Activated naive CD8-positive, alpha-beta T cell treated with anti-CD3 and anti-CD28 coated beads, Interleukin-2, amount 50 U/mL, for 24 hours (primary cell): Measurements from ENCODE around the gene TINCR.

ENCODE experiments used
- ATAC-seq: fragments of 150-1000 bp; cut with Tn5 transposase; one replicate; pipeline ENCODE4 v1.10.0; 2021
- DNase-seq: peaks from one replicate; pipeline ENCODE4 v3.0.0; 2021
- H3K27ac Mint-ChIP-seq: one replicate; pipeline ENCODE4 v1.8.0; 2021; ENCODE audit warnings: mild to moderate bottlenecking, mixed read lengths
- H3K27me3 Mint-ChIP-seq: one replicate; pipeline ENCODE4 v1.8.0; 2021; ENCODE audit warnings: mixed read lengths
- H3K36me3 Mint-ChIP-seq: one replicate; pipeline ENCODE4 v1.8.0; 2021; ENCODE audit warnings: low read depth, mixed read lengths
- H3K4me1 Mint-ChIP-seq: one replicate; pipeline ENCODE4 v1.8.0; 2021; ENCODE audit warnings: mixed read lengths
- H3K4me3 Mint-ChIP-seq: one replicate; pipeline ENCODE4 v1.8.0; 2021; ENCODE audit warnings: mild to moderate bottlenecking, moderate library complexity, mixed read lengths
- H3K9me3 Mint-ChIP-seq: one replicate; pipeline ENCODE4 v1.8.0; 2021; ENCODE audit warnings: mixed read lengths

TINCR gene

DNA sequence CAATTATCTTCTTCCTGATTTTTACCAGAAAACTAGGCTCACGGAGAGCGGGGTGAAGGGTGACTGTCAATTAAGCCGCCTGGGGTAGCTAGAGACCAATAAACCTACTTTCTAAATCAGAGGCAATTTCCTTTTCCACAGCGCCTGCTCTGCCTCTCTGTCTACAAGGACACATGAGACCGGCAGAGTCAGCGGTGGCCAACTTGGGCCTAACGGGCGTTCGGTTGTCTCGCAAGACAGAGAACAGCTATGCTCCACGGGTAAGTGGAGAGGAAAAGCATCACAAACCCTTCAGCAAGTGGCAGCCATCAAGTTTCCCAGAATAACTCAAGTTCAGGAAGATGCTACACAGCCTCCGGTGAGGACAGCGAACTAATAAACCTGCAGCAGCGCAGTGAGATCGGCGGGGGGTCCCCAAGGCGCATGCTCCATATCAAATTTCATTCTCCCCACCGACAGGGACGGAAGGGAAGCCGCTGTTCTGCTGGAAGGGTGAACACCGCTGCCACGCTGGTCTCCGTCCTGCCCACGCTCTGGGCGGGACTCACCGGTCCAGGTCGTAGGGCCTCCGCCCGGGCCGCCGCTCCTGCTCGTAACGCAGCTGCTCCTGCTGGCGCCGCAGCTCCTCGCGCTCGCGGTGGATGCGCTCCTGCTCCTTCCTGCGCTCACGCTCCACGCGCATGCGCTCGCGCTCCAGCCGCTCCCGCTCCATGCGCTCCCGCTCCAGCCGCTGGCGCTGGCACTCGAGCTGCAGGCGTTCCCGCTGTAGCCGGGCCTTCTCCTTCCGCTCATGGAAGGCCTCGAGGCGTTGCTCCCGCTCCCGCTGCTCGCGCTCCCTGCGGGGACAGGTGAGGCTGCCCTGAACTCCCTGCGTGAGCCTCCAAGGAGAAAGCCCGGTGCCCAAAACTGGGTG lies 25.8 kb upstream of the TINCR start:
- H3K4me3 Mint-ChIP-seq: no peak overlapping the region
- H3K27me3 Mint-ChIP-seq: no peaks in the 10 kb centered on the region
- H3K9me3 Mint-ChIP-seq: no peaks in the 10 kb centered on the region
- H3K27ac Mint-ChIP-seq: no peak overlapping the region
- peaks cover 57% of the 10 kb centered on the region for H3K36me3 Mint-ChIP-seq
- H3K4me1 Mint-ChIP-seq: no peaks in the 10 kb centered on the region
- ATAC-seq: no peak
- no peak for DNase-seq

GRCh38 chr19:5592531-5593342 lies 25.0 kb upstream of the TINCR start:
- Mint-ChIP-seq H3K4me1 (peaks cover 1% of the 10 kb centered on the region), H3K36me3 (peaks cover 63% of the 10 kb centered on the region), H3K4me3 (no peak overlapping the region), H3K27me3 (no peaks in the 10 kb centered on the region), H3K27ac (no peak overlapping the region), H3K9me3 (no peaks in the 10 kb centered on the region)
- no peak for ATAC-seq
- DNase-seq: no peak

- Mint-ChIP-seq H3K36me3 (peaks cover 60% of the 10 kb centered on the region), H3K9me3 (no peaks in the 10 kb centered on the region), H3K4me3 (no peak overlapping the region)
Observed at GRCh38 chr19:5591476-5591875, 23.7 kb upstream of the TINCR start.

GRCh38 chr19:5590865-5591154 lies 23.1 kb upstream of the TINCR start:
- DNase-seq (no peak), ATAC-seq (no peak)
- Mint-ChIP-seq H3K27ac (no peak overlapping the region), H3K36me3 (peaks cover 59% of the 10 kb centered on the region), H3K27me3 (no peaks in the 10 kb centered on the region), H3K4me3 (no peak overlapping the region), H3K9me3 (no peaks in the 10 kb centered on the region), H3K4me1 (peaks cover 15% of the 10 kb centered on the region)

More at GRCh38 chr19:5591476-5591875, 23.7 kb upstream of the TINCR start:
- no peak overlapping the region for H3K27ac Mint-ChIP-seq
- no peaks in the 10 kb centered on the region for H3K27me3 Mint-ChIP-seq
- peaks cover 8% of the 10 kb centered on the region for H3K4me1 Mint-ChIP-seq
- DNase-seq (no peak), ATAC-seq (no peak)

DNA sequence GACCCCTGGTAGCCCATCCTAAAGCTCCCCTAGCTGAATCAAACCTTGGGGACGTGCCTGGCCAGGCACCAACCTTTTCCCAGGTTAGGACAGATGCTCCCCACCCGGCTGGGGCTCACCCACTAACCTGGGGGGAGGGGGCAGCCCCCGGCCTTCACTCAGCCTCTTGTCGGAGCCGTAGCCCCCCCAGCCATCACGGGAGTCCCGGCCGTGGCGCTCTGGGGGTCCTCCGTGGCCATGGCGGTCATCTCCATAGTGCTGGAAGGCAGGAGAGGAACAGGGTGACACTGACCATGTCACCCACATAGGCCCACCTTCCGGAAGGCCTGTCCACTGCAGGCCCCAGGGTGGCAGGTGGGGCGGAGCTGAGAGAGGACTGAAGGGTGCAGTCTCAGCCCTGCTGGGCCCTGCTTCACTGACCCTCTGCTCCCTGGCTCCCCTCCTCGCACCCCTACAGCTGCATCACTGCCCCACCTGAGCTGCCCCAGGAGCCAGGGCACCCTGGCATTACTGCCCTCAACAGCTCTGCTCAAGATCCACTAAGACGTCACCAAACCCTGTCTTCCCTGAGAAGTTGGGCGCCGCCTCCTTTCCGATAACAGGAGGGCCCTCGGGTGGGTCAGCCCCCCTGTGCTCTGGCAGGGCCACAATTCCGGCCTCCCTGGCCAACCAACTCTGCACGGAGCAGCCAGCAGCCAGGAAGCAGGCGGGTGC lies 22.6 kb upstream of the TINCR start:
- Mint-ChIP-seq H3K4me1 (peaks cover 19% of the 10 kb centered on the region), H3K9me3 (no peaks in the 10 kb centered on the region), H3K36me3 (peaks cover 54% of the 10 kb centered on the region), H3K4me3 (no peak overlapping the region), H3K27me3 (no peaks in the 10 kb centered on the region), H3K27ac (no peak overlapping the region)
- ATAC-seq (no peak), DNase-seq (no peak)

GRCh38 chr19:5588906-5589676 lies 21.3 kb upstream of the TINCR start:
- ATAC-seq (no peak), DNase-seq (no peak)
- Mint-ChIP-seq H3K9me3 (no peaks in the 10 kb centered on the region), H3K4me1 (peaks cover 19% of the 10 kb centered on the region), H3K27me3 (no peaks in the 10 kb centered on the region), H3K36me3 (peaks cover 46% of the 10 kb centered on the region), H3K4me3 (no peak overlapping the region), H3K27ac (peak overlapping the region; percentile 5)

GRCh38 chr19:5588441-5588840 lies 20.7 kb upstream of the TINCR start:
- ATAC-seq: no peak
- no peak overlapping the region for H3K4me3 Mint-ChIP-seq
- no peaks in the 10 kb centered on the region for H3K9me3 Mint-ChIP-seq
- H3K36me3 Mint-ChIP-seq: peaks cover 46% of the 10 kb centered on the region
- DNase-seq: no peak
- H3K27ac Mint-ChIP-seq: peak overlapping the region; percentile 21
- no peaks in the 10 kb centered on the region for H3K27me3 Mint-ChIP-seq
- peaks cover 19% of the 10 kb centered on the region for H3K4me1 Mint-ChIP-seq

- DNase-seq: no peak
- H3K27ac Mint-ChIP-seq: no peak overlapping the region
Observed at GRCh38 chr19:5587661-5588060, 19.9 kb upstream of the TINCR start.

GRCh38 chr19:5587071-5587455 lies 19.3 kb upstream of the TINCR start:
- peaks cover 37% of the 10 kb centered on the region for H3K36me3 Mint-ChIP-seq
- H3K4me1 Mint-ChIP-seq: peaks cover 19% of the 10 kb centered on the region
- no peak overlapping the region for H3K4me3 Mint-ChIP-seq
- ATAC-seq: no peak
- no peak overlapping the region for H3K27ac Mint-ChIP-seq
- DNase-seq: no peak
- H3K27me3 Mint-ChIP-seq: no peaks in the 10 kb centered on the region
- H3K9me3 Mint-ChIP-seq: no peaks in the 10 kb centered on the region

More at GRCh38 chr19:5587661-5588060, 19.9 kb upstream of the TINCR start:
- no peak for ATAC-seq
- H3K9me3 Mint-ChIP-seq: no peaks in the 10 kb centered on the region
- no peak overlapping the region for H3K4me3 Mint-ChIP-seq
- H3K36me3 Mint-ChIP-seq: peaks cover 40% of the 10 kb centered on the region
- H3K4me1 Mint-ChIP-seq: peaks cover 19% of the 10 kb centered on the region
- no peaks in the 10 kb centered on the region for H3K27me3 Mint-ChIP-seq

DNA sequence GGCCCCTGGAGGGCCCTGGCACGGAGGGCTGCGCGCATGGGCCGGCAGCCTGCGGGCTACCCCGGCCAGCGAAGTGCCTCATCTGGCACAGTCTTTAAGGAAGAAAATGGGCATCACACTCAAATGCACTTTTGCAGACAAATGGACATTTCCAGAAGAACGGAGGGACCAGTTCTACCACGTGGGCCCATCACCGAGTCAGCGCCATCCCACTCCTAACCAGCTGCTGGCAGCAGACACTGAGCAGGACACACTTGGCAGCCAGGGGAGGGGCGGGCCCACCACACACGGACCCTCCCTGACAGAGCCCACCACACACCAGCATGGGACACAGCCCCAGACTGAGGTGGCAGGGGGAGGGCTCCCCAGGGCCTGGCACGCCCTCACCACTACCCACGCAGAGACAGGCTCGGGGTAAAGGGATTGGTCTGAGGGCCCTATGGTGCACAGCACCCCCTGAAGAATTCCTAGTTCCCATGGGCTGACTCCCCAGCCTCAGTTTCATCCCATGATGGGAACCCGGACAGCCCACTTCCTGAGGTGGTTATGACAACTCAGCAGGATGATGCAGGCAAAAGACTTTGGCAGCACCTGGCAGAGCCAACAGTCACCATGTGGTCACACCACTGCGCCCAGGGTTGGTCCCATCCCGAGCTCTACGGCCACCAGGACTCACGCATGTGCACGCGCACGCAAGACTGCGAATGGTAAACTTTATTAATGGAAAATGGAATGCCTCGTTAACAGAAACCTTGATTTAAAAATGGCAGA lies 18.7 kb upstream of the TINCR start:
- ATAC-seq: no peak
- DNase-seq: no peak
- H3K9me3 Mint-ChIP-seq: no peaks in the 10 kb centered on the region
- no peak overlapping the region for H3K27ac Mint-ChIP-seq
- peaks cover 32% of the 10 kb centered on the region for H3K36me3 Mint-ChIP-seq
- H3K4me3 Mint-ChIP-seq: no peak overlapping the region
- no peaks in the 10 kb centered on the region for H3K27me3 Mint-ChIP-seq
- peaks cover 19% of the 10 kb centered on the region for H3K4me1 Mint-ChIP-seq

DNA sequence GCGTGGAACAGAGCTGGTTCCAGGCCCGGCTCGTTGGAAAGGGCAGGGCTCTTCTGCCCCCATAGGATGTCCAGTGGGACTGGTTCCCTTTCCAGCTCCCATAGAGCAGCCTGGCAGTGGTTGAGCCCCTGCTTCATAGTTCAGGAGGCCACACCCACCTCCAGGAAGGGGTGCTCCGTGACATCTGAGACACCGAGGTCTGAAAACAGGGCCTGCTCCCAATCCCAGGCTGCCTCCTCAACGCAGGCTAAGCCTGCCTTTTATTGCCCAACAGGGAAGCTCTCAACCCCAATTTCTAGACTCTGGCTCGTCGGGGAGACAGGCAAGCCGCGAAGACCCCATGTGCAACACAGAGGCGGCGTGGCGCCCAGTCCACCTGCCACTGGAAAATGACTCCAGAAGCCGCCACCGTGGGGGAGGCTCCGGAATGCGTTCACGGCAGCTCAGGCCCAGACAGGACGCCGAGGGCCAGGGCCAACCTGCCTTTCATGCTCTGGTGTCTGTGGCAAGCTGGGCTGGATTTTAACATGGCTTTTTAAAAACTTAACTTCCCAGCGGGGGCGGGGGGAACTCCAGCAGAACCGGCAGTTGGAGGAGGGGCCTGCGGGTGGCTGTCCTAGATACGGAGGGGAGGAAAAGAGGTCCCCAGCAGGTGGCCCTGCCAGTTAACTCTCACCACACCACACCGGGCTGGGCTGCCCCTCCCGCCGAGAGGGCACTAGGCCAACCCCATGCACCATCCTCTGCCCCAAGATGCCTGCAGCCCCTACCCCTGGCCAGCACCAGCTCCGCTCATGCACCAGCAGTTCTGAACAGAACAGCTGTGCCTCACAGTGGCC lies 17.9 kb upstream of the TINCR start:
- peak; percentile 63 for ATAC-seq
- H3K27ac Mint-ChIP-seq: peak overlapping the region; percentile 46
- DNase-seq: peak; percentile 58
- no peaks in the 10 kb centered on the region for H3K9me3 Mint-ChIP-seq
- H3K4me1 Mint-ChIP-seq: peaks cover 19% of the 10 kb centered on the region
- H3K36me3 Mint-ChIP-seq: peaks cover 28% of the 10 kb centered on the region
- H3K27me3 Mint-ChIP-seq: no peaks in the 10 kb centered on the region
- H3K4me3 Mint-ChIP-seq: no peak overlapping the region

DNA sequence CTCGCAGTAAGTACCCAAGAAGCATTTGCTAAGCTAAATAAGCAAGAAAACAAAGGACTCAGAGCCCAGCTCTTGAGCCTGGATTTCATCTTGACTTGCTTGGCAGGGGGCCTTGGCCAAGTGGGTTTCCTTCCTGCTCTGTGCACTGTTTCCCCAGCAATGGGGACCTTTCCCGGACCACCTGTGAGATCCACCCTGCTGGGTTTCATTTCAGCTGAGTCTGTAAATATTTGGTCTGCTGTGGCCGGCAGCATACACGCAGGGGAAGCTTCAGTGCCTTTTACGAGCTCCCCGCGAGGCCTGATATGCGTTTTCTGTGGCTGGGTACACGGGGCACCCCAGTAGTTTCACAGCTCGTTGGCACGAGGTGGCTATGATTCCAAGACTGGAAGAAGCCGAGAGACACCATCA lies 12.4 kb upstream of the TINCR start:
- peaks cover 5% of the 10 kb centered on the region for H3K36me3 Mint-ChIP-seq
- no peaks in the 10 kb centered on the region for H3K27me3 Mint-ChIP-seq
- no peak overlapping the region for H3K4me3 Mint-ChIP-seq
- peaks cover 8% of the 10 kb centered on the region for H3K4me1 Mint-ChIP-seq
- no peak for DNase-seq
- H3K9me3 Mint-ChIP-seq: no peaks in the 10 kb centered on the region
- ATAC-seq: no peak
- no peak overlapping the region for H3K27ac Mint-ChIP-seq

GRCh38 chr19:5579697-5580096 lies 11.9 kb upstream of the TINCR start:
- Mint-ChIP-seq H3K36me3 (peaks cover 5% of the 10 kb centered on the region), H3K4me1 (peaks cover 8% of the 10 kb centered on the region), H3K4me3 (no peak overlapping the region), H3K27ac (no peak overlapping the region), H3K9me3 (no peaks in the 10 kb centered on the region), H3K27me3 (no peaks in the 10 kb centered on the region)
- no peak for ATAC-seq
- DNase-seq: no peak
